Measurements from ENCODE around the gene SHH.

SHH gene

GRCh38 chr7:155780884-155781283 lies 31.4 kb downstream of the SHH start:
- Histone ChIP-seq H3K9me2 (replicated peaks; ENCODE audit: control insufficient read depth, low read length) (no peaks in the 10 kb centered on the region), H3K4me3 (ENCODE audit: low read length) (no peak overlapping the region), H4K20me1 (ENCODE audit: control insufficient read depth, insufficient read depth, low read depth, low read length) (no peaks in the 10 kb centered on the region), H3K4me1 (ENCODE audit: control insufficient read depth, low read length) (no peaks in the 10 kb centered on the region), H3F3A (ENCODE audit: control insufficient read depth, insufficient read depth) (peaks cover 6% of the 10 kb centered on the region), H3K27ac (ENCODE audit: low read depth, low read length) (no peak overlapping the region), H3K36me3 (ENCODE audit: control insufficient read depth, low read length) (peaks cover 58% of the 10 kb centered on the region), H3K4me2 (ENCODE audit: low read length) (no peak overlapping the region), H3K27me3 (ENCODE audit: control insufficient read depth, low read length) (no peaks in the 10 kb centered on the region), H3K79me2 (ENCODE audit: control insufficient read depth, low read length) (no peaks in the 10 kb centered on the region), H3K9me3 (ENCODE audit: control insufficient read depth, insufficient read depth, low read length) (no peaks in the 10 kb centered on the region)
- TF ChIP-seq EZH2phosphoT487 (IDR thresholded peaks at IDR 0.05; ENCODE audit: borderline replicate concordance, low read length) (no peak), CTCF (IDR thresholded peaks at IDR 0.05; ENCODE audit: low read depth, low read length, poor library complexity, severe bottlenecking) (no peak)

- H3K27ac ChIP-seq (ENCODE audit: low read depth, low read length), result no peak overlapping the region
- H3K36me3 ChIP-seq (ENCODE audit: control insufficient read depth, low read length), result peaks cover 83% of the 10 kb centered on the region
- no peaks in the 10 kb centered on the region for H3F3A ChIP-seq (ENCODE audit: control insufficient read depth, insufficient read depth)
- H3K4me2 ChIP-seq (ENCODE audit: low read length), result no peak overlapping the region
- no peaks in the 10 kb centered on the region for H3K9me3 ChIP-seq (ENCODE audit: control insufficient read depth, insufficient read depth, low read length)
- H3K9me2 ChIP-seq (replicated peaks; ENCODE audit: control insufficient read depth, low read length), result no peaks in the 10 kb centered on the region
- H3K27me3 ChIP-seq (ENCODE audit: control insufficient read depth, low read length), result no peaks in the 10 kb centered on the region
- no peak overlapping the region for H3K4me3 ChIP-seq (ENCODE audit: low read length)
- no peaks in the 10 kb centered on the region for H4K20me1 ChIP-seq (ENCODE audit: control insufficient read depth, insufficient read depth, low read depth, low read length)
- no peak for TF ChIP-seq CTCF (IDR thresholded peaks at IDR 0.05; ENCODE audit: low read depth, low read length, poor library complexity, severe bottlenecking)
- TF ChIP-seq EZH2phosphoT487 (IDR thresholded peaks at IDR 0.05; ENCODE audit: borderline replicate concordance, low read length), result no peak
- no peaks in the 10 kb centered on the region for H3K79me2 ChIP-seq (ENCODE audit: control insufficient read depth, low read length)
- H3K4me1 ChIP-seq (ENCODE audit: control insufficient read depth, low read length), result no peaks in the 10 kb centered on the region
Observed at GRCh38 chr7:155778349-155778748, 33.9 kb downstream of the SHH start.

GRCh38 chr7:155776606-155777005 lies 35.7 kb downstream of the SHH start:
- H3K27me3 ChIP-seq (ENCODE audit: control insufficient read depth, low read length), result no peaks in the 10 kb centered on the region
- H3K4me3 ChIP-seq (ENCODE audit: low read length), result no peak overlapping the region
- H3K4me2 ChIP-seq (ENCODE audit: low read length), result no peak overlapping the region
- H3K79me2 ChIP-seq (ENCODE audit: control insufficient read depth, low read length), result peaks cover 4% of the 10 kb centered on the region; the same call in 1 of the 2 replicates
- no peaks in the 10 kb centered on the region for H3K9me2 ChIP-seq (replicated peaks; ENCODE audit: control insufficient read depth, low read length)
- TF ChIP-seq EZH2phosphoT487 (IDR thresholded peaks at IDR 0.05; ENCODE audit: borderline replicate concordance, low read length) (no peak), CTCF (IDR thresholded peaks at IDR 0.05; ENCODE audit: low read depth, low read length, poor library complexity, severe bottlenecking) (no peak)
- H3K4me1 ChIP-seq (ENCODE audit: control insufficient read depth, low read length), result no peaks in the 10 kb centered on the region
- H4K20me1 ChIP-seq (ENCODE audit: control insufficient read depth, insufficient read depth, low read depth, low read length), result no peaks in the 10 kb centered on the region
- peaks cover 88% of the 10 kb centered on the region for H3K36me3 ChIP-seq (ENCODE audit: control insufficient read depth, low read length)
- no peaks in the 10 kb centered on the region for H3K9me3 ChIP-seq (ENCODE audit: control insufficient read depth, insufficient read depth, low read length)
- no peak overlapping the region for H3K27ac ChIP-seq (ENCODE audit: low read depth, low read length)
- H3F3A ChIP-seq (ENCODE audit: control insufficient read depth, insufficient read depth), result no peaks in the 10 kb centered on the region

- no peak overlapping the region for H3K4me2 ChIP-seq (ENCODE audit: low read length)
- no peaks in the 10 kb centered on the region for H3K4me1 ChIP-seq (ENCODE audit: control insufficient read depth, low read length)
- peaks cover 93% of the 10 kb centered on the region for H3K36me3 ChIP-seq (ENCODE audit: control insufficient read depth, low read length)
- no peak overlapping the region for H3K27ac ChIP-seq (ENCODE audit: low read depth, low read length)
- H3F3A ChIP-seq (ENCODE audit: control insufficient read depth, insufficient read depth), result no peaks in the 10 kb centered on the region
- no peaks in the 10 kb centered on the region for H3K9me3 ChIP-seq (ENCODE audit: control insufficient read depth, insufficient read depth, low read length)
- H4K20me1 ChIP-seq (ENCODE audit: control insufficient read depth, insufficient read depth, low read depth, low read length), result no peaks in the 10 kb centered on the region
- H3K79me2 ChIP-seq (ENCODE audit: control insufficient read depth, low read length), result peaks cover 10% of the 10 kb centered on the region
- no peak overlapping the region for H3K4me3 ChIP-seq (ENCODE audit: low read length)
- H3K27me3 ChIP-seq (ENCODE audit: control insufficient read depth, low read length), result no peaks in the 10 kb centered on the region
- TF ChIP-seq CTCF (IDR thresholded peaks at IDR 0.05; ENCODE audit: low read depth, low read length, poor library complexity, severe bottlenecking) (no peak), EZH2phosphoT487 (IDR thresholded peaks at IDR 0.05; ENCODE audit: borderline replicate concordance, low read length) (no peak)
- no peaks in the 10 kb centered on the region for H3K9me2 ChIP-seq (replicated peaks; ENCODE audit: control insufficient read depth, low read length)
Observed at GRCh38 chr7:155775691-155776090, 36.6 kb downstream of the SHH start.
